ENCODE measurements around the gene TUT4.

DNA sequence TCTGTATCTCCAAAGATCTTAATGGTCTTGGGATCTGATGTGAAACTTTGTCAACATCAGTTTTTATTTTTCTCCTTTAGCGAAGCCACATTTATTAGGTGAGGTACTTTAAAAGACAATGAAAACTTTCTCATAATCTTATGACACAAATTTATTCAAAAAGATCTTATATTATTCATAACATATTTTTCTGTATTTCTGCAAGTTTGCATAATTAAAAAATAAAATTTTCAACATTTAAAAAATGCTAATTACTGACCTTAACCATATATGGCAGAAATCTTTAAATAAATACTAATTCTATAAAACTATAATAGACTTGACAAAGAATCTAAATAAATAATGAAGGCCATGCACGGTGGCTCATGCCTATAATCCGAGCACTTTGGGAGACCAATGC, 75.9 kb downstream of the TUT4 start:
- TF ChIP-seq EZH2 (IDR thresholded peaks at IDR 0.05; ENCODE audit: borderline replicate concordance, insufficient read depth, low read length, poor library complexity, severe bottlenecking) = no peak
- TF ChIP-seq, protein P1, sequence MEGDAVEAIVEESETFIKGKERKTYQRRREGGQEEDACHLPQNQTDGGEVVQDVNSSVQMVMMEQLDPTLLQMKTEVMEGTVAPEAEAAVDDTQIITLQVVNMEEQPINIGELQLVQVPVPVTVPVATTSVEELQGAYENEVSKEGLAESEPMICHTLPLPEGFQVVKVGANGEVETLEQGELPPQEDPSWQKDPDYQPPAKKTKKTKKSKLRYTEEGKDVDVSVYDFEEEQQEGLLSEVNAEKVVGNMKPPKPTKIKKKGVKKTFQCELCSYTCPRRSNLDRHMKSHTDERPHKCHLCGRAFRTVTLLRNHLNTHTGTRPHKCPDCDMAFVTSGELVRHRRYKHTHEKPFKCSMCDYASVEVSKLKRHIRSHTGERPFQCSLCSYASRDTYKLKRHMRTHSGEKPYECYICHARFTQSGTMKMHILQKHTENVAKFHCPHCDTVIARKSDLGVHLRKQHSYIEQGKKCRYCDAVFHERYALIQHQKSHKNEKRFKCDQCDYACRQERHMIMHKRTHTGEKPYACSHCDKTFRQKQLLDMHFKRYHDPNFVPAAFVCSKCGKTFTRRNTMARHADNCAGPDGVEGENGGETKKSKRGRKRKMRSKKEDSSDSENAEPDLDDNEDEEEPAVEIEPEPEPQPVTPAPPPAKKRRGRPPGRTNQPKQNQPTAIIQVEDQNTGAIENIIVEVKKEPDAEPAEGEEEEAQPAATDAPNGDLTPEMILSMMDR (IDR thresholded peaks at IDR 0.05; ENCODE audit: poor library complexity, severe bottlenecking) = no peak
- no peak for TF ChIP-seq SMC3 (conservative IDR thresholded peaks at IDR 0.05; ENCODE audit: poor library complexity)
- no peak for TF ChIP-seq POLR2AphosphoS5 (IDR thresholded peaks at IDR 0.05)
- no peak for TF ChIP-seq TAF1 (IDR thresholded peaks at IDR 0.05; ENCODE audit: low read depth)
- no peak for TF ChIP-seq MXI1 (conservative IDR thresholded peaks at IDR 0.05; ENCODE audit: poor library complexity, severe bottlenecking)
- TF ChIP-seq, protein P2, sequence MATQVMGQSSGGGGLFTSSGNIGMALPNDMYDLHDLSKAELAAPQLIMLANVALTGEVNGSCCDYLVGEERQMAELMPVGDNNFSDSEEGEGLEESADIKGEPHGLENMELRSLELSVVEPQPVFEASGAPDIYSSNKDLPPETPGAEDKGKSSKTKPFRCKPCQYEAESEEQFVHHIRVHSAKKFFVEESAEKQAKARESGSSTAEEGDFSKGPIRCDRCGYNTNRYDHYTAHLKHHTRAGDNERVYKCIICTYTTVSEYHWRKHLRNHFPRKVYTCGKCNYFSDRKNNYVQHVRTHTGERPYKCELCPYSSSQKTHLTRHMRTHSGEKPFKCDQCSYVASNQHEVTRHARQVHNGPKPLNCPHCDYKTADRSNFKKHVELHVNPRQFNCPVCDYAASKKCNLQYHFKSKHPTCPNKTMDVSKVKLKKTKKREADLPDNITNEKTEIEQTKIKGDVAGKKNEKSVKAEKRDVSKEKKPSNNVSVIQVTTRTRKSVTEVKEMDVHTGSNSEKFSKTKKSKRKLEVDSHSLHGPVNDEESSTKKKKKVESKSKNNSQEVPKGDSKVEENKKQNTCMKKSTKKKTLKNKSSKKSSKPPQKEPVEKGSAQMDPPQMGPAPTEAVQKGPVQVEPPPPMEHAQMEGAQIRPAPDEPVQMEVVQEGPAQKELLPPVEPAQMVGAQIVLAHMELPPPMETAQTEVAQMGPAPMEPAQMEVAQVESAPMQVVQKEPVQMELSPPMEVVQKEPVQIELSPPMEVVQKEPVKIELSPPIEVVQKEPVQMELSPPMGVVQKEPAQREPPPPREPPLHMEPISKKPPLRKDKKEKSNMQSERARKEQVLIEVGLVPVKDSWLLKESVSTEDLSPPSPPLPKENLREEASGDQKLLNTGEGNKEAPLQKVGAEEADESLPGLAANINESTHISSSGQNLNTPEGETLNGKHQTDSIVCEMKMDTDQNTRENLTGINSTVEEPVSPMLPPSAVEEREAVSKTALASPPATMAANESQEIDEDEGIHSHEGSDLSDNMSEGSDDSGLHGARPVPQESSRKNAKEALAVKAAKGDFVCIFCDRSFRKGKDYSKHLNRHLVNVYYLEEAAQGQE (IDR thresholded peaks at IDR 0.05; ENCODE audit: borderline replicate concordance) = no peak
- no peak for TF ChIP-seq EP300 (conservative IDR thresholded peaks at IDR 0.05; ENCODE audit: poor library complexity, severe bottlenecking)
